NB4 (cell line): ENCODE results near the gene CAPN14.

Experiments
- DNase-seq: peaks from one replicate; pipeline ENCODE4 v3.0.0; 2010; ENCODE audit warnings: low read depth
- H3K4me3 ChIP-seq: one replicate; pipeline ENCODE4 v1.5.1; 2011; ENCODE audit warnings: mild to moderate bottlenecking, low read depth, low read length, moderate library complexity
- MYC ChIP-seq: IDR thresholded peaks from 2 replicates; pipeline ENCODE4 v1.6.1; 2011; ENCODE audit warnings: low read depth, low read length
- POLR2A ChIP-seq: IDR thresholded peaks from 2 replicates; pipeline ENCODE4 v1.6.1; 2011; ENCODE audit warnings: mild to moderate bottlenecking; ENCODE audit not compliant: insufficient read length; ENCODE audit errors: extremely low read depth
- TF ChIP-seq, protein P1 (sequence below): IDR thresholded peaks from 2 replicates; pipeline ENCODE4 v1.6.1; 2011; ENCODE audit warnings: low read depth, low read length
- TF ChIP-seq, protein P2 (sequence below): IDR thresholded peaks from one replicate; pipeline ENCODE4 v1.5.1; 2012; ENCODE audit warnings: low read depth, low read length

The CAPN14 gene

DNA sequence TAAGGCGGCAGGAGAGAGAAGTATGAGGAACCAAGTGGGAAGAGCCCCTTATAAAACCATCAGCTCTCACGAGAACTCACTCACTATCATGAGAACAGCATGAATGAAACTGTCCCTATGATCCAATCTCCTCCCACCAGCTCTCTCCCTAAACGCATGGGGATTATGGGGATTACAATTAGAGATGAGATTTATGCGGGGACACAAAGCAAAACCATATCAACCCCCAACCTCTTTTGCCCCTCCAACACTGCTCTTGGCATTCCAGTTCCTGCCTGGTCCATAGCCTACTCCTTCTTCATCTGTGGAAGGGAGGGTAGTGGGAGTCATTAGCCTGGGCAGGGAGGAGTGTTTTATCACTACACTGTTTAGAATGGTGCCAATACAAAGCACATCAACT lies 15.3 kb upstream of the CAPN14 start:
- DNase-seq = no peak
- TF ChIP-seq, protein P1, sequence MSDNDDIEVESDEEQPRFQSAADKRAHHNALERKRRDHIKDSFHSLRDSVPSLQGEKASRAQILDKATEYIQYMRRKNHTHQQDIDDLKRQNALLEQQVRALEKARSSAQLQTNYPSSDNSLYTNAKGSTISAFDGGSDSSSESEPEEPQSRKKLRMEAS = no peak
- TF ChIP-seq MYC = no peak
- TF ChIP-seq, protein P2, sequence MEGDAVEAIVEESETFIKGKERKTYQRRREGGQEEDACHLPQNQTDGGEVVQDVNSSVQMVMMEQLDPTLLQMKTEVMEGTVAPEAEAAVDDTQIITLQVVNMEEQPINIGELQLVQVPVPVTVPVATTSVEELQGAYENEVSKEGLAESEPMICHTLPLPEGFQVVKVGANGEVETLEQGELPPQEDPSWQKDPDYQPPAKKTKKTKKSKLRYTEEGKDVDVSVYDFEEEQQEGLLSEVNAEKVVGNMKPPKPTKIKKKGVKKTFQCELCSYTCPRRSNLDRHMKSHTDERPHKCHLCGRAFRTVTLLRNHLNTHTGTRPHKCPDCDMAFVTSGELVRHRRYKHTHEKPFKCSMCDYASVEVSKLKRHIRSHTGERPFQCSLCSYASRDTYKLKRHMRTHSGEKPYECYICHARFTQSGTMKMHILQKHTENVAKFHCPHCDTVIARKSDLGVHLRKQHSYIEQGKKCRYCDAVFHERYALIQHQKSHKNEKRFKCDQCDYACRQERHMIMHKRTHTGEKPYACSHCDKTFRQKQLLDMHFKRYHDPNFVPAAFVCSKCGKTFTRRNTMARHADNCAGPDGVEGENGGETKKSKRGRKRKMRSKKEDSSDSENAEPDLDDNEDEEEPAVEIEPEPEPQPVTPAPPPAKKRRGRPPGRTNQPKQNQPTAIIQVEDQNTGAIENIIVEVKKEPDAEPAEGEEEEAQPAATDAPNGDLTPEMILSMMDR = no peak
- TF ChIP-seq POLR2A = no peak
- no peak overlapping the region for H3K4me3 ChIP-seq

DNA sequence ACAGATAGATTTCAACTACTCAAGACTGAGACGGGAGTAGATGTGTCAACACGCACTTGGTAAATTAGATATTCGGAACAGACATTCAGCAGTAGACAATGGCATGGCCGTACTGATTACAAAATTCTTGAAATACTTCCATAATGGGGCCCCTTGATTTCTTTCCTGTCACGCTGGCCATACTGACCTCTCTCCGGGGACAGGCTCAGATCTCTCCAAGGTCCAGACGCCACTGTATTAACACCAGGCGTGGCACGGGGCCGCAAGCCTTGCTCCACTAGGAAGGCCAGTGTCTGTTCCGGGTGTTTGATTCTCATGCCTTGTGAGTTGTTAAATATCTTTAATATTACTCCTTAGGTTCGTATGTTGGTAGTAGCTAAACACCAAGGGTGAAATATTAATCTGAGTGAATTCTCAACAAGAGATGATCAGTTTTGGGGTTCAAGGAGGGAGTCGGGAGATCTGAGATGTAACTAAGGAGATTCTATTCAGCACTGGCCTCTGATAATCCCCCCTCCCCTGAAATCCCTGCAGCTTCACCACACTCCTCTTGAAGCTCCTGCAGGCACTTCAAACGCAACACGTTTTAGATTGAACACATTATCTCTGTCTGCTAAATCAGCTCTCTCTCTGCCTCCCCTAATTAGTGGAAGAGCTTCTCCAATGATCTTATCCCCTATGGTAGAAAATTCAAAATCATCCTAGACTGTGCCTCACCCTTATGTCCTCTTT lies 14.4 kb upstream of the CAPN14 start:
- TF ChIP-seq, protein P1 = no peak
- TF ChIP-seq POLR2A = no peak
- TF ChIP-seq, protein P2 = no peak
- no peak for TF ChIP-seq MYC
- no peak for DNase-seq
- no peak overlapping the region for H3K4me3 ChIP-seq

DNA sequence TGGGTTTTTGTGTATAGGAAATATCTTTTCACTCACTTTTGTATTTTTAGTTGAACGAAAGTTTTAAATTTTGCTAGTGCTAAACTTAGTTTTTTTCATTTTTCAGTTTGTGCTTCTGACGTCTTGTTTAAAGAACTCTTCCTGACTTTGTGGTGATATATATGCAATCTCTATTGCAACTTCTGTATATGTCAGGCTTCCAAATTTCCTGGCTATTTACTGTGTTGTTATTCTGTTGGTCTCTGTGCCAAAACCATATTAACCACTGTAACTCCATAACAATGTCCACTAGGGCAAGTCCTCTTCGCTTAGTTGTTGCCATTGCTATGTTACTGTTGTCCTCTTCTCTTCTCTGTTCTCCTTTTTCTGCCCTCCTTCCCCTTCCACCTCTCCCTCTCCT lies 13.4 kb upstream of the CAPN14 start:
- H3K4me3 ChIP-seq = no peak overlapping the region
- no peak for DNase-seq
- TF ChIP-seq, protein P2 = no peak
- no peak for TF ChIP-seq MYC
- no peak for TF ChIP-seq POLR2A
- TF ChIP-seq, protein P1 = no peak

DNA sequence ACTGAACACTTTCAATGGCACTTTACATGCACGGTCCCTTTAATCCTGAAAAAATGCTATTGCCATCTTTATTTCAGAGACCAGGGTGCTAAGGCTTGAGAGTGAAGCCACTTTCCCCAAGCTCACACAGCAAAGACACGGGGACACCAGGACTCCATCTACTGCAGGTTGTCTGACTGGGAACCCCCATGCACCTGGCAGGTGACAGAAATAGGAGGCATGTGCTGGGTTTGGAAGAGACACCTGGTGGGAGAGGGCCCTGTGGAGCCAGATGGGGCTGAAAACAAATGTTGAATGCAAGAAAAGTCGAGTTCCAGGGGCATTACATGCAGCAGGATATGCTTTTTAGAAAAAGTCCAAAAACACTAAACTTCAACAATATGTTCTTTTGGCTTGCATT lies 11.4 kb upstream of the CAPN14 start:
- TF ChIP-seq POLR2A (no peak), MYC (no peak)
- TF ChIP-seq, protein P2 = no peak
- TF ChIP-seq, protein P1 = no peak

DNA sequence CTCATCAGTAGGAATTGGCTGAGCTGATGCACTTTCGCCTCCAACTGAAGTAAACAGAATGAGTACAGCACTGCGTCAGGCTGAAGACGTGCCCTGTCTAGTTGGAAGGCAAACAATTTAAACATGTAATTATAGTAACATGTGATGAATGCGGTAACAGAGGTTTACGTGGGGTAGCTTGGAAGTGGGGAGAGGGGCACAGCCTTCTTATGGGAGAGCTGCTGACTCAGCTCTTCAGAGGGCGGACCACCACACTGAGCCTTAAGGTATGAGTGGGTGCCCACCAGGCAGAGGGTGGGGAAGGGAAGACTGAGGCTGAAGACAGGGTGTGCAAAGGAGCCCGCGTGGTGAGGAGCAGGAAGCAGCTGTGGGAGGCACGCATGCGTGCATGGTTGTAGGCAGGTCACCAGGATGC lies 10.4 kb upstream of the CAPN14 start:
- TF ChIP-seq POLR2A (no peak), MYC (no peak)
- TF ChIP-seq, protein P1 = no peak
- TF ChIP-seq, protein P2 = no peak
- H3K4me3 ChIP-seq = no peak overlapping the region
- DNase-seq = no peak

More for the DNA sequence above, 11.4 kb upstream of the CAPN14 start:
- no peak overlapping the region for H3K4me3 ChIP-seq
- no peak for DNase-seq

DNA sequence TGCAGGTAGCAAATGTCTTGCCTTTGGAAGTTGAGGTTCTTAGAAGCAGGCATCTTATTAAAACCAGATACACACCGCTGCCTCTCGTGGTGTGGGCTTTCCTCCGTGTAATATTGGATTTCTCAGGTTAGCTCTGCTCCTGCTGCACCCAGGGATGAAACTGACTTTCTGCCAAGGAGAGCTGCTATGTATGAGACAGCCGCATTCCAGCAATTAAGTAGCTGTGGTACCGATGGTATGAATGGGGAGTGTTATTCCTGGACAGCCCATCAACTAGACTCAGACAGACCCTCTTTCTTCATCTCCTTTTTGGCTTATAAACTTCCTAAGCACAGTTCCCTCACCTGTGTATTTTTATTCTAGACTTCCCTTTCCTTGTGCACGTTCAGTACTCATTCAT lies 9.8 kb upstream of the CAPN14 start:
- no peak for DNase-seq
- TF ChIP-seq, protein P1 = no peak
- TF ChIP-seq, protein P2 = no peak
- no peak for TF ChIP-seq MYC
- no peak for TF ChIP-seq POLR2A
- no peak overlapping the region for H3K4me3 ChIP-seq
